Body of pancreas (tissue), 4 donors: ENCODE results near the gene GFAP.

Experiments
- CTCF ChIP-seq, 7 experiments: fragments of 450-650 bp in 4 of 7; fragments of 200-600 bp in 3 of 7; sonication (generic) in 3 of 7; IDR thresholded peaks; one replicate each; pipeline ENCODE4 v1.5.1; 2016 to 2019; ENCODE audit warnings: antibody characterized with exemption in 7 of 7
- POLR2A ChIP-seq, 3 donors: fragments of 450-650 bp; IDR thresholded peaks; one replicate each; pipeline ENCODE4 v1.6.1; 2016; ENCODE audit warnings: antibody characterized with exemption in 3 of 3, mild to moderate bottlenecking in 2 of 3

GRCh38 chr17:44878627-44879221, 36.6 kb downstream of the GFAP start:
- TF ChIP-seq POLR2A (IDR thresholded peaks at IDR 0.05) (no peak), CTCF (IDR thresholded peaks at IDR 0.05) (peak in 6 of 7 experiments; percentile 24 to 44 (median 32))
